Activated naive CD8-positive, alpha-beta T cell (primary cell): ENCODE results near the gene HAPSTR1.

Source experiments
- H3K27ac Mint-ChIP-seq: one replicate; pipeline ENCODE4 v1.8.0; 2021; ENCODE audit warnings: mixed read lengths
- H3K27me3 Mint-ChIP-seq: one replicate; pipeline ENCODE4 v1.8.0; 2021; ENCODE audit warnings: mixed read lengths
- H3K36me3 Mint-ChIP-seq: one replicate; pipeline ENCODE4 v1.8.0; 2021; ENCODE audit warnings: mixed read lengths
- H3K4me1 Mint-ChIP-seq: one replicate; pipeline ENCODE4 v1.8.0; 2021; ENCODE audit warnings: low read depth, mixed read lengths
- H3K4me3 Mint-ChIP-seq: one replicate; pipeline ENCODE4 v1.8.0; 2021; ENCODE audit warnings: mild to moderate bottlenecking, mixed read lengths
- H3K9me3 Mint-ChIP-seq: one replicate; pipeline ENCODE4 v1.8.0; 2021; ENCODE audit warnings: low read depth, mixed read lengths

The HAPSTR1 gene

DNA sequence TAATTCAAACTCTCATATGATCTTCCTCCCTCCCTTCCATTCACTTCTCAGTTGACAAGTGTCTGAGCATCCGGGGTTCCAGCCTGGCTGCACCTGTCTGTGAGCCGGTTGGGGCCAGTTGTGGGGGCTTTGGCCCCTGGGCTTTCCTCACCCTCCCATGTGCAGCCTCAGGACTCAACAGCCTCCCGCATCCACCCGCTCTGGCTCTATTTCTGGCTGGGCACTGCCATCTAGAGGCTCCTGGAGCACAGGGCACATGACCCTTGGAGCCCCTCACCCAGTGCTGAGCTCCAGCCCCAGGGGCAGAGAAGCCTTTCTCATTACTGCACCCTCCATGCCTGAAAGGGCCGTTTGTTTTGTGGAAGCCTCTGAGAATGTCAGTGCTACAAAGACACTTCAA lies 43.3 kb downstream of the HAPSTR1 start:
- Mint-ChIP-seq H3K4me3 (no peak overlapping the region), H3K36me3 (no peaks in the 10 kb centered on the region), H3K27me3 (no peaks in the 10 kb centered on the region), H3K9me3 (no peaks in the 10 kb centered on the region), H3K27ac (peak overlapping the region; percentile 54), H3K4me1 (peaks cover 25% of the 10 kb centered on the region)

DNA sequence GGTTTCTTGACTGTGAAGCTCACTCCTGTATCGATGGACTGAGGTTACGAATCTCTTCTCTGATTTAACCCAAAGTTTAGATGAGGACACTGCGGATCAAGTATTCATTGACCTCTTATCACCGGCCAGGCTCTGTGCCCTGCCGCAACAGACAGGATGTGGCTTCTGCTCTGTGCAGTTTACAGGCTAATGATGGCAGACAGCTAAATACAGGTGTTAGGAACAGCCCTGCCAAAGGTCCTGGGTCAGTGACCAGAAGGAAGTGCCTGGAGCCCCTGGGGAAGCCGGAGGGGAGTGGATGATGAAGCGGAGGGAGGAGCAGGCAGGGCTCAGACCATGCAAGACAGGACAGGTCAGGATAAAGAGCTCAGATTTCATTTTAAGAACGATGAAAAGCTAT lies 44.4 kb downstream of the HAPSTR1 start:
- Mint-ChIP-seq H3K36me3 (peaks cover 3% of the 10 kb centered on the region), H3K27me3 (peaks cover 3% of the 10 kb centered on the region), H3K4me1 (peaks cover 28% of the 10 kb centered on the region), H3K4me3 (no peak overlapping the region), H3K9me3 (no peaks in the 10 kb centered on the region), H3K27ac (peak overlapping the region; percentile 37)

DNA sequence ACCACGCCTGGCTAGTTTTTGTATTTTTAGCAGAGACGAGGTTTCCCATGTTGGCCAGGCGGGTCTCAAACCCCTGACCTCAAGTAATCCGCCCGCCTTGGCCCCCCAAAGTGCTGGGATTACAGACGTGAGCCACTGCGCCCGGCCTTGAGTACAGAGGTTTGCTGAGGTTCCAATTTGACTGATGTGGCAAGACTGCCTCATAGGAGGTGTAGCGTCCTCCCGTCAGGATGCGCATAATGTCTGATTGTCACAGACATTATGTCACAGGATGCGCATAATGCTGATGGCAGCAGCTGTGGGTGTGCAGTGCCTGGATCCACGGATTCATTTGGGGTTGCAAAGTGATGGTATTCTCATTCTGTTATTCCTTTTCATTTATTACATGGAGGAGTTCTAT lies 45.2 kb downstream of the HAPSTR1 start:
- Mint-ChIP-seq H3K4me1 (peaks cover 26% of the 10 kb centered on the region), H3K4me3 (no peak overlapping the region), H3K9me3 (no peaks in the 10 kb centered on the region), H3K36me3 (peaks cover 3% of the 10 kb centered on the region), H3K27me3 (peaks cover 3% of the 10 kb centered on the region), H3K27ac (no peak overlapping the region)

DNA sequence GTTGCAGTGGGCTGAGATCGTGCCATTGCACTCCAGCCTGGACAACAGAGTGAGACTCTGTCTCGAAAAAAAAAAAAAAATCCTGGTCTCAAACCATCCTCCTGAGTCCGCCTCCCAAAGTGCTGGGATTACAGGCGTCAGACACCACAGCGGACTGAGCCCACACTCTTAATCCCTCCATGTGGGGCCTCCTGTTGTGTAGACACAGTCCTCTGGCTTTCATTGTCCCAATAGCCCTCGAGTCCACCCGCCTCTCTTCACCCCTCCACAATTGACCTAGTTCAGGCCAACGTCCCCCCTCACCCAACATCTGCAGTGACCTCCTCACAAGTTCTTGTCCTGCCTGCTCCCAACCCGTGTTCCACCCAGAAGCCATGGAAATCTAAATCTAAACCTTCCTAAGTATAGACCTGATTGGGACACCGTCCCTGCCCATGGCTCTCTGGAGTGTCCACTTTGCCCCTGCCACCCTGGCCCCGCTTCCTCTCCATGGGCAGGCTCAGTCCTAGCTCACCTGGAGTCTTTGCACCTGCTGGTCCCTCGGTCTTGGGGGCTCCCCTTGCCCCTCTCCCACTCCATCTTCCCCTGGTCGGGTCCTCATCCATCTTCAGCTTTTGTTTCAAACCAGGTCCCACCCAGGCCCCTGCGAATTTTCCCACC lies 46.7 kb downstream of the HAPSTR1 start:
- H3K4me1 Mint-ChIP-seq = peaks cover 25% of the 10 kb centered on the region
- H3K27me3 Mint-ChIP-seq = peaks cover 3% of the 10 kb centered on the region
- no peaks in the 10 kb centered on the region for H3K9me3 Mint-ChIP-seq
- H3K4me3 Mint-ChIP-seq = no peak overlapping the region
- no peak overlapping the region for H3K27ac Mint-ChIP-seq
- H3K36me3 Mint-ChIP-seq = peaks cover 5% of the 10 kb centered on the region

DNA sequence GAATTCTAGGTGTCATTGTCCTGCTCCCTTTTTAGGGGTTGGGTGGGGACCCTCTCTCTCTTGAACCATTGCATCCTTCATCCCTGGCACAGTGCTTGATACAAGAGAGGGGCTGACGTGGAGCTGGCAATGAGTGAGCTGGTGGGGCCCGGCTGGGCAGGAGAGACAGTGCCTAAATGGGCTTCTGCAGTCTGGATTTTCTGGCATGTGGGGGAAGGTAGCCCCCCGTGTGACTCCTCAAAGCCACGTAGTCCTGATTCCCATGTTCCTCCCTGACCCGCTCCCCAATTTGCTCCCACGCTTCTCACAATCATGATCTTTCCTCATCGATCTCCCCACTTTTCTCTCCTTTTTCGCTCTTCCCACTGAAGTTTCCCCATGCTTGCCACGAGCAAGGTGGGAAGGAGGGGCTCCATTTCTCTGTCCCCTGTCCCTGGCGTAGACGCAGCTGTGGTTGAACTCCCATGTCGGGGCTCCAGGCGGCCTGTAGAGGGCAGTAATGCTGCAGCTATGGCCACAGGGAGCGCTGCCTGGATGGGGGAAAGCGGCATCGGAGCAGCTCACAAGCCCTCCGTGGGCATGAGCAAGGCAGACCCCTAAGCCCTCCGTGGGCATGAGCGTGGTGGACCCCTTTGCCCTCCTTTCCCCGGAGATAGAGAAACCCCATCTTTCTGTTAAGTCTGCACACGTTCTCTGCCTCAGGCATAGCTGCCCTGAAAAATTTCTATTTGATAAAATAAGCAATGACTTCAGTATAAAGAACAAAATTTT lies 47.5 kb downstream of the HAPSTR1 start:
- Mint-ChIP-seq H3K4me1 (peaks cover 25% of the 10 kb centered on the region), H3K27me3 (peaks cover 3% of the 10 kb centered on the region), H3K9me3 (no peaks in the 10 kb centered on the region), H3K36me3 (peaks cover 5% of the 10 kb centered on the region), H3K4me3 (peak overlapping the region; percentile 42), H3K27ac (no peak overlapping the region)

DNA sequence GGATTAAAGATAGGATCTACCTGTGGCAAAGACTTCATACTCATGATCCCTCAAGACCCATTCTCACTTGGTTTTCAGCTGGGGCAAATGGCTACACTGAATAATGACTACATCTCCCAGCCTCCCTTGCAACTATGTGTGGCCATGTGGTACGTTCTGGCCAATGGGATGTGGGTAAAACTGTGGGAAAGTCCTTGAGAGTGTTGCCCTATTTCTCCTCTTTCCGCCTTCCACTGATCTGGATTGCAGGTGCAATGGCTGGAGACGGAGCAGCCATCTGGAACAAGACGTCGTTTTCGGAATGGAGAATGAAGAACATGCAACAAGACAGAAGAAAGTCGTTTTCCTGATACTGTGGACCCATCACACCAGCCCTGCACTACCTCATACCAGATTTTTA lies 48.5 kb downstream of the HAPSTR1 start:
- Mint-ChIP-seq H3K9me3 (no peaks in the 10 kb centered on the region), H3K36me3 (peaks cover 5% of the 10 kb centered on the region), H3K4me1 (peaks cover 21% of the 10 kb centered on the region), H3K27me3 (peaks cover 3% of the 10 kb centered on the region), H3K27ac (no peak overlapping the region), H3K4me3 (no peak overlapping the region)
